Epithelial cell of prostate (primary cell): ENCODE data around the gene PSMB7.

Source experiments
- DNase-seq: peaks from one replicate; pipeline ENCODE4 v3.0.0-alpha.2; 2011; ENCODE audit warnings: low read depth, low spot score
- H3K27ac ChIP-seq: fragments of 450-650 bp; 2 replicates; pipeline ENCODE4 v1.5.1; 2017; ENCODE audit warnings: mild to moderate bottlenecking

The PSMB7 gene

DNA sequence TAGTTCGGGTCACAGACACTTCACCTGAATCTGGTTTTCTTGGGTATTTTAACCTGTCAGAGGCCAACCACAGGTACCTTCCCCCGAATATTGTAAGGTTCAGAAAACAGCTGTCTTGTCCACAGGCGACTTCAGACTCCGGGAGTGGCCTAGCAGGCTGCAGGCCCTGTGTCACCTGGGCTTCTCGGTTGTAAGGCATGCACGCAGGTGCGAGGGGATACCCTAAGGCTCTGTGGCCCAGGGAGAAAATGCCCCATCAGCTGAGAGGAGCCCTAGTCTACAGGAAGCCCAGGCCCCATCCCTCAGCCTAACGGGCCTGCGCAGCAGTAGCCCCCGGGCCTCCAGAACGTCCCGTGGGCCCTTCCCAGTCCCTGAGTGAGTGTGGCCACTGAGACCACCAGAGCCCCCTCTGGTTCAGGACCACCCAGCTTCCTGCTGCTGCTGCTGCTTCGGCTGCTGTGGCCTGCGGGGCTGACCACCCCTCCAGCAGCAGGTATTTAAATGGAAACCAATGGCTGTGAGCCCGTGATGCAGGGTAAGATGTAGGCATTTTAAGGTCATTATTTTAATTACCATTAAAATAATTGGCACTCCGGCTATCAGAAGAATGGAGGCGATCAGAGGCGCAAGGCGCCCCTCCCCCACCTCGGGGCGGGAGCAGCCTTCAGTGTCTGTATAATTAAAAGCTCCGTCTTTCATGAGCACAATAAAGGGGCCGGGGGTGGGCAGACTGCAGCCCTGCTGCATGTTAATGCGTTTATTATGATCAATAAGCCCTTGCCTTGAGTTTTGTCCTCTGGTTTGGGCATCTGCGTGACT is 65.4 kb downstream of the PSMB7 start:
- no peak overlapping the region for H3K27ac ChIP-seq
- no peak for DNase-seq

DNA sequence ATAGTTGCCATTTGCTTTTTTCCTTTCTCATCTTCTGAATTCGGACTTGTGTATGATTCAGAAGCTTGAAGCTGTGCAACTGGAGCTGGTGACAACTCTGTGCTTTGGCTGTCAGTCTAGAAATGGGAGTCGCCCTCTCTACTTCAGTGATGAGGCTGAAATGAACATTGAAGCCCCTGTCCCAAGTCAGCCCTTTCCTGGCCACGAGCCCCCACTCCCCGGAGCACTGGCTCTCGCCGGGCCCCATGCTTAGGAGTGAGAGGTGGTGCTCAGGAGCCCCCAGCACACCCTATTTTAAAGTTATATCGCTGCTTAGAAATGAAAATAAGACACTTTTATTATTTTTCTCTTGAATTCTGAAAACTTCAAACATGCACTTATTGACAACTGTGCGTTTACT is 66.0 kb downstream of the PSMB7 start:
- no peak for DNase-seq

DNA sequence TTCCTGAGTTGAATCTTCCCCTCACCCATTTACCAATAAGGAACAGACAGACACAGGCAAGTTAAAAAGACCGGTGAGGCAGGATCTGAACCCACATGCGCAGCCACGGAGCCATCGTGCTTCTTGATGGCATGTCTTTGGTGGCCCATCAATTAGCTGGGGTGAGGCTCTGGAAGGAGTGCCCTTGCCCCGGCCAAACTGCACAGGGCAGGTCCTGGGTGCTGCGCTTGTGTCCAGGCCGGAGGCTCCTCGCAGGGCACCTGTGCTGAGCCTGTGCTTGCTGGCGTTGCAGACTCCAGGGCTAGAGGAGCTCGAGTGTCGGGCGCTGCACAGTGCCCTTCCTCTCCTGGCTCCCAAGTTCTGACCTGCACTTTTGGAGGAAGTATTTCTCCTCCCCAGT is 66.4 kb downstream of the PSMB7 start:
- H3K27ac ChIP-seq, result no peak overlapping the region

More for the DNA sequence above, 66.0 kb downstream of the PSMB7 start:
- no peak overlapping the region for H3K27ac ChIP-seq

DNA sequence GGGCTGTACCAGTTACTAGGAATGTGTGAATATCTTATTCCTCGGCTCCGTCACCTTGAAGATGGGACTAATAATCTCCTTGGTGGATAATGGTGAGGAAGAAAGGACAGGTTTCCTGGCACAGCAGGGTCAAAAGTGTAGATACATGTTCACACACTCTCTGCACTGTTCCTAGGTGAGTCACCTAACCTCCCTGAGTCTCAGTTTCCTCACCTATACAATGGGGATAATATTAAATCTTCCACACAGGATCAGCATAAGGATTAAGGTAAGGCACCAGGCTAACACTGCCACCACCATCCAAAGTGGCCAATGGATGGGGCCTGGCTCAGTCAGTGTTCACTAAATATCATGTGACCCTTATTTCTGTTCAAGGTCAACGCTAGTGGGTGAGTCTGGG is 66.9 kb downstream of the PSMB7 start:
- DNase-seq, result no peak
- H3K27ac ChIP-seq, result no peak overlapping the region

More for the DNA sequence above, 66.4 kb downstream of the PSMB7 start:
- DNase-seq, result no peak

DNA sequence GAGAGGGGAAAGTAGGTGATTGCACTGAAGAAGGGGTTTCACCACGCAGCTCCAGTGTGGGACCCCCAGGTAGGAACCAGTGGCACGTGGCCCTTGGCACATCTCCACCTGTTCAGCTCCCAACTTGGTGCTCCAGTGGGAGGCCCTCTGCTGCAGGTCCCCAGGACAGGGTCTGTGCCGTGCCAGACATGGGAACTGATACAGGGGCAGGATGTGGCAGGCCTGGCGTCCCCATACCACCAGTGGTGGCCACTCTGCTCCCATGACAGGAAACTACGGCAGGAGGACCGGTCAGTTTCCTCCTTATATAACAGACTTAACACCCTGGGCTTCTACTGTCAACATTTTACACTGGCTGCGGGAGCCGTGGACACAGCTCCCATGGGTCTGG is 67.3 kb downstream of the PSMB7 start:
- no peak overlapping the region for H3K27ac ChIP-seq
- DNase-seq, result no peak

DNA sequence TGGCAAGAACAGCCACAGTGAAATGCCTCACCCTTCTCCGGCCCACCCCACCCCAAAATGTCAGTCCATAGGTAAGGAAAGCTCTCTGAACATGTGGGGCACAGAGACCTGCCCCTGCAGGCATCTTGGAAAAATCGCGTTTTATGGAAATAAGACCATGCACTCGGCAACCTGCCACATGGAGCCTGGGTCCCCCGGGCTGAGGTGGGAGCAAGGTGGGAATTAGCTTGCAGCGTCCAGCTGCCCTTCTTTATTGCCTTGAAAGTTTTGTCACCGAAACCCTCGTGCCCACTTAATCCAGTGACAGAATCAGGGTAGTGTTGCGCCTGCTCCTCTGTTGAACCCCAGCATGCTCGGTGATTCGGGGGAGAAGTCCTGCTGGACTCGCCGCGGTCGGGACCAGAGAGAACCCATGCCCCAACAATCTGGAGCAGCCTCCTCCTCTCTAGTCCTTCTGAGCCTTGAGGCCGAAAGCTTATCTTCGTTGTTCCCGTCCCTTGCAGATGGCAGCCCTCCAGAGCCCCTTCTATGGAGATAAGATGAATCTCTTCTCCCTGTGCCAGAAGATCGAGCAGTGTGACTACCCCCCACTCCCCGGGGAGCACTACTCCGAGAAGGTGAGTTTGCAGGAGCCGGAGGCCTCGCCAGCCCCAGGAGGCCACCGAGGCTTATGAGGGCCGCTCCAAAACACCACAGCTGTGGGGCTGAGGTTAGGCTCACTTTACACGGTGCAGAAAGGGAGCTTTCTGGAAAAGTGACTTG is 67.9 kb downstream of the PSMB7 start:
- DNase-seq, result no peak
- H3K27ac ChIP-seq, result no peak overlapping the region

DNA sequence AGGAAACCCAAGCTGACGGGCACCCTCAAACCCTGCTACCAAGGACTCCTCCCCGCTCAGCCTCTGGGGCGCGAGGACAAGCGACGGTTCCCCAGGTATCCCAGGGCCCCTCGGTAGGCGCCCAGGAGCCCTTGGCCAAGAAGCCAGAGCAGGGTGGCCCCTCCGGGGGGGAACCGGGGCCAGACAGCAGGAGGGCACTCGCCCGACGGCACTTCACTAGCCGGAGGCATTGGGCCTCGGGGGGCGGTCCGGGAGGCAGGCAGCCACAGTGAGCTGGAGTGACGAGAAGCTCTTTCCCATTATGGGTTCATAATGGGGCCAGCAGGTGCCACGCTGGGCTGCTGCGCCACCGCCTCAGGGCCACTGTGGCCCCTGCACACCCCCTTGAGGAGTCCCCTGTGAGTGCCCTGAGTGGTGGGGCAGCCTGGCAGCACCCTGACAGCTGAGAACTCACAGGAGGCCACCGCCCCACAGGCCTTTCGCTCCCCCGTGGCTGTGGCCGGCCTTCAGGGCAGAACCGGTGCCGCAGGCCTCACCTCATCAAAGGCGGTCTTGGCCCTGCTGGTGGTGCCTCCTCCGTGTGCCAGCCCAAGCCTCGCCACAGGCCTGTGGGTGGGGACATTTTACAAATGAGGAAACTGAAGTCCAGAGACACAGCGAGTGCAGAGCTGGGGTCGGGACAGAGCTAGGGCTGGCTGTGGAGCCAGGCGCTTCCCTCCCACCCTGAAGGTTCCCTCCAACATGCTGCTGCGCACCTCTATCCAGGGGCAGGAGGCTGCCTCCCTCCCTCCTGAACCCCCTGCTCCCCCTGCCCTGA is 68.7 kb downstream of the PSMB7 start:
- no peak for DNase-seq
- H3K27ac ChIP-seq, result no peak overlapping the region

DNA sequence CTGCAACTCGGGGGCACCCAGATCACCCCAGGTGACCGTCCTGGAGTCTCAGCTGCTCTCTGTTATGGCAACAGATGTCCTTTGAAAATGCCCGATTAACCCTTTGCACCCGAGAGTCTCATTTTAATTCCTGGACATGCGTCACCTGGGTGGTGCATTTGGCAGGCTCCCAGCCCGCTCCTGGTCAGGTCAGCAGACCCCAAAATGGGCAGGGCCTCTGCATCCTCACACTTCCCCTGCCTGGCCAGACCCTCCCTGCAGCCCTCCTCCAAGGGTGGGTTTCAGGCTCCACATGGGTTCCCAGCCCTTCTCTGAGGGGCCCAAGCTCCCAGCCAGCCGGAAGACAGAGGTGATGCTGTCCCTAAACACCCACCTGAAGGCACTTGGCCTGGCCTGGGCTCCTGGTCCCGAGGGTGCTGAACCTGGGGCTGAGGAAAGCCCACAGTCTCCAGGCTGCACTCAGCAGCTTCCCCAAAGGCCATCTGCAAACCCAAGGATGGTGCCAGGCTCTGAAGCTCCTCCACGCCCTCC is 69.4 kb downstream of the PSMB7 start:
- H3K27ac ChIP-seq, result no peak overlapping the region

DNA sequence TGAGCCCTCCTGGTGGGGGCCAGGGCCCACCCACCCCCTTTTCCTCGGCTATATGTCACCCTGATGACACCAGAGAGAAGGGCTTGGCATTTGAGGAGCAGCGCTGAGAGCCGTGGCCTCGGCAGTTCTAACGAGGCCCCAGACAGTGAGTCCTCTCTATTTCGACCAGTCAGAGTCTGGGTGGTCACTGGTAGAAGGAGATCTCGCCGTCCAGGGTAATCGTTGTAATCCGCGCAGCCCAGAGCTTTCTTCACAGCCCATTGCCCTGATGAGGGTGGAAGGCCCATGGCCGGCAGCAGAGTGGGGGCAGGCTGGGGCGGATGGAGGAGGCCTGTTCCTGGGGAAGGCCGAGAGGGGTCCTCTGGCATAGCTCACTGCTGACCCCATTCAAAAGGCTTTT is 70.2 kb downstream of the PSMB7 start:
- no peak for DNase-seq

More for the DNA sequence above, 69.4 kb downstream of the PSMB7 start:
- DNase-seq, result no peak

DNA sequence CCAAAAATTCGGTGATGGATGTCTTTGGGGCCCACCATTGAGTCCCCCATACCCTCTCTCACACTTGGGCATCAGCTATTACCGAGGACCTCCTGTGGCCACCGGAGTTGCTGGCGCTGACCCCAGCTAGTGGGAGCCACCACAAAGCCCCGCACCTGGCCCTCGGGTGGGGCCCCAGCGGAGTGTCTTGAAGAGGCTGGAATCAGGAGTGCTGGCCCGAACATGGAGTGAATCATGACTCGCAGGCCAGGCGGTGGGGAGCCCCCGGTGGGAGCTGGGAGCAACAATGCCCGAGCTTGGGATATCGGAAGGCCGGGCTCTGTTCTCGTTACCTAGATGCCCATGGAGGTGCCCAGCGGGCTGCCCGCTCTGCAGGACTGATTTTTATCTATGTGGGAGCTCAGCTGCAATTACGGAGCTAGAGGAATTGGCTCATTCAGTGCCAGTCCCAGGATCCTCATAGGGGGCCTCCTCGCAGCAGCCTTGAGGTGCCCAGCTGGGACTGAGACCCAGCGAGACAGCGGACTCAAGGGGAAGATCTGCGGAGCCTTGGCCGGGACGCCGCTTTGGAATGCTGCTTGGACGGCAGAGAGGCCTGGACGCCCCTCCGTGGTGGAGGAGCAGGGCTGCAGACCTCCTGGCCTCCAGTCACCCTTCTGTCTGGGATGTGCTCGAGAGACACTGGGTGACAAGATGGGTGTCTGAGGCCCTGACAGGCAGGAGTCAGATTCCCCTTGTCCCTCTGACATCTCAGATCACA is 70.8 kb downstream of the PSMB7 start:
- H3K27ac ChIP-seq, result no peak overlapping the region
- no peak for DNase-seq

More for the DNA sequence above, 70.2 kb downstream of the PSMB7 start:
- H3K27ac ChIP-seq, result no peak overlapping the region

DNA sequence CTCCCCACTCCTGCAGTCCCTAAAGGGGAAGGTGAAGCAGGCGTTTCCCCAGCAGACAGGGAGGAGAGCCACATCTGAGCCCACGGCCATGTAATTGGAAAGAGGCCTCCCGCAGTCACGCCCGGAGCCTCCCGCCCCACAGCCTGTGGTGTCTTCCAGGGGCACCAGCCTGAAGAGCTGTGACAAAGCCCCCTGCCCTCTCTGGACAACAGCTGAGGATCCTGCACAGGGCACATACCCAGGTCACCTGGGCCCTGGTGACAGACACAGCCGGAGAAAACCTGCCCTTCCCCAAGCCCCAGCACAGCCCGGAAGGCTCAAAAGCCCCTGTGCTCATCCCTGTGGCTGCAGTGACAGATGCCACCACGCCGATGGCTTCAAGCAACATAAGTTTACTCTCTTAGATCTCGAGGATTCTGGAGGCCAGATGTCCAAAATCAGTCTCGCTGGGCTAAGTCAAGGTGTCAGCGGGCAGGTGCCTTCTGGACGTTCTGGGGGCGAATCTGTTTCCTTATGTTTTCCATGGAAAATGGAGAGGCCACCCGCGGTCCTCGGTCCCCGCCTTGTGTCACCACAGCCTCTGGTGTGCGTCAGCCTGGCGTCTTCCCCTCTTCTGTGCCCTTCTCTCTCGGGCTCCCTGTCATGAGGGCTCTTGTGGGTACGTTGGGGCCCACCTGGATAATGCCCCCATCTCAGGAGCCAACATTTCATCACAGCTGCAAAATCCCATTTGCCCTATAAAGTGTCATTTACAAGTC is 71.5 kb downstream of the PSMB7 start:
- DNase-seq, result no peak
- H3K27ac ChIP-seq, result peak overlapping the region; percentile 34

DNA sequence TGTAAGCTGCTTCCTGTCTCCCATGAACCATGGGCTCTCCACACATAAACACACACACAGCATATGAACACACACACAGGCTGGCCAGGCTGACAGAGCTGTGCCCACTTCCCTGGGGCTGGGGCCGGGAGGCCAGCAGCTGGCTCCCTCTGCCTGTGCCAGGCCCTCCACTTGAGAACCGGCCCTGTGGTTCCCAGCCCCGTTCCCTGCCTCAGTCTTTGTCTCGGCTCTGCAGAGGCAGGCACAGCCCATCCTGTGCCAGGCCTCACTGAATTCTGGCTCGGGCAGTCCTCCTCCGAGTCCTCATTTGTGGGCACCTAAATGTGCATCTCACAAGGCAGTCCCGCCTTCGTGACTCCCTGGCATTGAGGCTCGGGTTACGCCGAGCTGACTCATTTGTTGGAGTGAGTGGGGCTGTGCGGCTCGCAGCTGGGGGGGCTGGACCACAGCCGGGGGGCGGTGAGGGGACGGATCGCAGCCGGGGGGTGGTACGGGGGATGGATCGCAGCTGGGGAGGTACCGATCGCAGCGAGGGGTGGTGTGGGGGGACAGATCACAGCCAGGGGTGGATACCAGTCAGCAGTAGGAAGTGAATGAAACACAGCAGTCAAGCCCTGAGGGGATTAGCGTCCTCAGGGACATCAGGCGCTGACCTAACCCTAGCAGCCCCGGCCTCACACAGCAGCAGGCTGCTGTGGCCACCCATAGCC is 72.3 kb downstream of the PSMB7 start:
- DNase-seq, result peak; percentile 27
- H3K27ac ChIP-seq, result peak overlapping the region; percentile 34

DNA sequence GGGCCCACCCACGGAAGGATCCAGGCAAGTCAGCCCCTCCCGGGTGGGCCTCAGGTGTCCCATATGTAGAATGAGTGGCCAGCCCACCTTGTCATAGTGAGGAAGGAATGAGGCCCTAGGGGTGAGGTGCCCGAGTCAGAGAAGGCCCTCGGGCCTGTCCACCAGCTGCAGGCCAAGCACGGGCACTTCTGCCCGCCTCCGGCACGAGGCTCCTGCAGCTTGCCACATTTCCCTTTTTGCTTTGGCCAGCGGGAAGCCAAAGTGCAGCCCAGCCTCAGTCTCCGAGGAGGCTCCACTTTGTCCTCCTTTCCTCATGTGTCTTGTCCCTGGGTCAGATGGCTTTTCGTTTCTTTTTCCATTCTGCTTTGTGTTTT is 72.9 kb downstream of the PSMB7 start:
- peak overlapping the region; percentile 34 for H3K27ac ChIP-seq
- DNase-seq, result no peak

DNA sequence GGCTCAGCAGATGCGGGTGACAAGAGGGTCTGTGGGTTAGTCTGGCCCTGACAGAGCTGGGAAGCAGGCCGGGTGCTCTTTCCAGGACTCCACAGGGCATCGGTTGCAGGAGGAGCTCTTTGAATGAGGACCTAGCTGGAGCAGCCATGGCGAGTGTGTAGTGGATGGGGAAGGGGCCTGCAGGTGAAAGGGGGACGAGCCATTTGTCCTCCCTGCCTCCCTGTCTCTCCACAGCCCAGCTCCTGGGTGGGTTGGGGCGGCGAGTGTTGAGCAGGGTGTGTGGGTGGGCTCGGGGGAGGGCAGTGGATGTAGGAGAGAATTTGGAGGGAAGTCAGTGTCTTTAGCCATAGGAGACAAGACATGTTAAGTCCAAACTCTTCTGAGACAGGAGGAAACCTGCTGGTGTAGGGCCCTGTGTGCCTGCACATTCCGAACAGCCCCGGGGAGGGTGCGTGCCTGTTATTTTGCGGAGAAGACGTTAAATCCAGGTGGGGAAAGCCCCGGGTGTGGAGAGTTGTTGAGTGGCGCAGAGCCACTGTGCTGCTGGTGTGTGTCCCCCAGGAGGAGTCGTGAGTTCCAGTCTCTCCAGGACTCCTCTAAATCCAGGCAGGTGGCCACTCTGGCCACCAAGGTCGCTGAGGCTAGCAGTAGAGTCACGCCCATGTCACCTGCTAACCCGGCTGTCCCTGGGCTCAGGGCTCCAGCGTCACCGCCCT is 73.6 kb downstream of the PSMB7 start:
- H3K27ac ChIP-seq, result no peak overlapping the region
- DNase-seq, result no peak

DNA sequence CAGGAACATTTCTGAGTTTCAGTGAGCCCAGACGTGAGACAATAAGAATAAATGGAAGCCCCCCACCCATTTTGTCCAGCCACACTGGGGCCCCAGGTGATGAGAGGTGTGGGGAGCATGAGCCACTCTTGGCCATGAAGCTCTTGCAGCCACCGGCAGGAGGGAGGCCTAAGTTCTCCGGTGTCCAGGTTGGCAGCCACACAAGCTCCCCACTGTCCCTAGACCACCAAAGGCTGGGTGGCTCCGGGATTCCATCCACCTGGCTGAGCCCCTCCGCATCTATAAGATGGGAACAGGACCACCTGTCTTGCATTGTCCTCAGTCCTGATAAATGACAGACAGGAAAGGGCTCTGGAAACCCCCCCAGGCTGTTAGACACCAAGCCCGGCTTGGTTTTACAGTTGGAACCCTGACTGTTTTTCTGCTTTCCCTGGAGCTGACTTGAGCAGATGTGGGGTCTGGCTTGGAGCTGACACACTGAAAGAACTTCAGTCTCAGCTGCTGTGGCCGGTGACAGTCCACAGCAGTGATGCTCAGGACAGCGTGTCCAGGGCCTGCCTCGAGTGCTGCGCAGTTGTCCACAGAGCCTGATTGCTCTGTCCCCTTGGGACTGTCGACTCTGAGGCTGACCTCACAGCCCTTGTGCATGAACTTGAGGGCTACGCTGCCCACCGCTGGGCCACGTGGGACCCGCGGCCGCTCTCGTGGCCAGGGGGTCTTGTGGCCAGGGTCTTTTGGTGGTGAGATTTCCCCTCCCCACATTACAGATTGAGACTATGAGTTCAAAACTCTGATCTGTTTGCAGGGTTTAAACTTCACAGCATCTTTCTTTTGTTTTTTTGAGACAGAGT is 74.8 kb downstream of the PSMB7 start:
- DNase-seq, result no peak
- H3K27ac ChIP-seq, result no peak overlapping the region

DNA sequence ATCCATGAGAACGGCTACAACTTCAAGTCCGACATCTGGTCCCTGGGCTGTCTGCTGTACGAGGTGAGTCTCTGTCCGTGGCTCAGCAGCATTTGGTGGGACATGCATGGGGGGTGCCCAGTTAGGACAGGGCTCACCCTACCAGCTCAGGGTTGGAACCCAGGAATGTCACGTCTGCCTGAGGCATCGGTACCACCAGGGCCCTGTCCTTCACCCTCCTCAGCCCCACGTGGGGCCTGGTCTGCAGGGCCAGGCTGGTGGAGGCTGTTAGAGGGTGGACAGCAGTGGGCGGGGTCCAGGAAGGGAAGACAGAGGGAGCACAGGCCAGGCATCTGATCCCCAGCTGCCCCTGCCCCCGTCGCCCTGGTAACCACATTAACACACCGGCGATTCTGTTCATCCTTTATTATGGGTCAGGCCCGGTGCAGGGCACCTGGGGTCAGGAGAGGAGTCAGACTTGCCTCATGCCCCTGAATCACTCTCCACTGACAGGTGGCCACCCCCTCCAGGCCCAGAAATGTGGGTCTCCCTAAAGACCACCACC is 75.6 kb downstream of the PSMB7 start:
- DNase-seq, result no peak
- H3K27ac ChIP-seq, result no peak overlapping the region

DNA sequence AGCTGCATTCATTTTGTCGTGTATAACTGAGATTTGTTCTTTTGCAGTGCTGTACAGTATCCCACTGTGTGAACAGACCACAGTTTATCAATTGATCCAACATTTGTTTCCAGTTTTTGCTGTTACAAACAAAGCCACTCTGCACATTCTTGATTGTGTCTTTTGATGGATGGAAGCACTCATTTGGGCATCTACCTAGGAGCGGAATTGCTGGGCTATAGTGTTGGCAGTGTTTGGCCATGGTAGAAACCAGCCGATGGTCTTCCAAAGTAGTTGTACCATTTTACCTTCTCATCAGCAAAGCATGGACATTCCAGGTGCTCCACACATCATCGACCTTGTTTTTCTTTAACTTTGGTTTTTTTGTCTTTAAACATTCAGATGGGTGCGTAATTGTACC is 77.7 kb downstream of the PSMB7 start:
- DNase-seq, result no peak
- H3K27ac ChIP-seq, result no peak overlapping the region
